Adipocyte (in vitro differentiated cells): ENCODE measurements around the gene MSANTD1.

Experiments
- DNase-seq: peaks from one replicate; pipeline ENCODE4 v3.0.0-alpha.2; 2015; ENCODE audit warnings: low read depth
- H3K27me3 ChIP-seq: replicated peaks from 2 replicates; pipeline ENCODE4 v1.7.0; 2013; ENCODE audit warnings: mild to moderate bottlenecking, low read length, moderate library complexity; ENCODE audit not compliant: control insufficient read depth, insufficient read depth
- H3K36me3 ChIP-seq: 2 replicates; pipeline ENCODE4 v1.7.0; 2013; ENCODE audit warnings: low read length, mild to moderate bottlenecking, moderate library complexity; ENCODE audit not compliant: control insufficient read depth, insufficient read depth, severe bottlenecking
- H3K4me1 ChIP-seq: 2 replicates; pipeline ENCODE4 v1.7.0; 2013; ENCODE audit warnings: mild to moderate bottlenecking, low read length, moderate library complexity; ENCODE audit not compliant: control insufficient read depth, insufficient read depth
- H3K4me3 ChIP-seq: 2 replicates; pipeline ENCODE4 v1.7.0; 2013; ENCODE audit warnings: mild to moderate bottlenecking, low read length, moderate library complexity
- H3K9ac ChIP-seq: 2 replicates; pipeline ENCODE4 v1.7.0; 2013; ENCODE audit warnings: mild to moderate bottlenecking, low read length, moderate library complexity
- H3K9me3 ChIP-seq: 2 replicates; pipeline ENCODE4 v1.7.0; 2013; ENCODE audit warnings: mild to moderate bottlenecking, low read length, moderate library complexity; ENCODE audit not compliant: control insufficient read depth

MSANTD1 gene

DNA sequence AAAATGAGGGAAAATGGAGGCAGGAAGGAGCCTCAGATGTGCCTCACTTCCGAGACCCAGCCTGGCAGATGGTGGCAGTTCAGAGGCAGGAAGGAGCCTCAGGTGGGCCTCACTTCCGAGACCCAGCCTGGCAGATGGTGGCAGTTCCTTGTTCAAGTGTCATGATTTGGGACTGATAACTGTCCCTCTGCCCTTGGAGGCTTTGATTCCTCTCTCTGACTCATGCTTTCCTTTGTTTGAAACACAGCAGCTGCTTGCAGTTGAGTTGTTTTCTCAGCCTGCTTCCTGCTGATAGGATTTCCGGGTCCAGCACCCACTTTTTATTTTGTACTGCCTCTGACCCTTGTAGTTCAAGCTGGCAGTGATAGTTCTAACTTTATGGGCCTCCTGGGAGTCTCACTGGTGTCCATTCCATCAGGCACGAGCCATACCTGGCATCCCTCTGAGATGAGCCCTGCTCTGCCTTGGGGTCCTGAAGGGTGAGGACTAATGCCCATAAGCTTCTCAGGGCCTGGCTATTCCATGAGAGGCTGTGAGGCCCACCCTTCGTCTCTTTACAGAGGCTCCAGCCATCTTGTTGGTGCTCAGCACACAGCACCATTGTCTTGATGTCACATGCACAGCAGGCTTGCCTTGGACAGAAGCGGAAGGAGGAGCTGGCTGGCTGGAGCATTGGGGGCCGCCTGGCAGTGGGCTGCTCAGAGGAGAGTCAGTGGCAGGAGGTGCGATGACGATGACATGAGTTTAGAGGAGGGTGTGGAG, 56.8 kb downstream of the MSANTD1 start:
- H3K9me3 ChIP-seq = no peaks in the 10 kb centered on the region
- H3K36me3 ChIP-seq = no peaks in the 10 kb centered on the region
- peaks cover 17% of the 10 kb centered on the region for H3K4me1 ChIP-seq
- no peaks in the 10 kb centered on the region for H3K27me3 ChIP-seq
- no peak overlapping the region for H3K9ac ChIP-seq
- H3K4me3 ChIP-seq = no peak overlapping the region
- peak; percentile 45 for DNase-seq
